ENCODE results near the gene COL21A1. TPM values are rescaled to one million over a fixed set of nuclear protein-coding genes. Genes with fewer than 3 reads are reported as not detected.
"Not testable (repeated sequence)": the region's sequence is repeated elsewhere in the genome, so short reads cannot be mapped to it uniquely, and the experiment has no call there.

The COL21A1 gene
- total RNA-seq, 4 donors from 2014 or later: 8.3 to 22.2 (median 9.0) TPM

GRCh38 chr6:56263596-56264315 lies 16.4 kb upstream of the COL21A1 start:
- WGBS: 72% methylated on average over 5 of the region's 5 CpGs
- Histone ChIP-seq H3K4me1 (peaks cover 0 to 9% (median 0%) of the 10 kb centered on the region in 4 donors), H3K36me3 (no peaks in the 10 kb centered on the region), H3K4me3 (no peak overlapping the region), H3K27ac (replicated peaks in 1 of 4) (no peak overlapping the region), H3K9me3 (peaks cover 0 to 9% (median 0%) of the 10 kb centered on the region in 4 donors), H3K27me3 (no peaks in the 10 kb centered on the region)
- intact Hi-C loops (cut with DNase I): no loop called here
- TF ChIP-seq POLR2A (IDR thresholded peaks at IDR 0.05; ENCODE audit: low read depth) (no peak), POLR2AphosphoS5 (IDR thresholded peaks at IDR 0.05) (no peak), EP300 (IDR thresholded peaks at IDR 0.05) (no peak), CTCF (IDR thresholded peaks at IDR 0.05) (no peak)
- DNase-seq (ENCODE audit: extremely low spot score): no peak

- H3K27ac ChIP-seq (replicated peaks in 1 of 4); H3K27me3 ChIP-seq; H3K9me3 ChIP-seq; H3K36me3 ChIP-seq; DNase-seq (ENCODE audit: extremely low spot score); intact Hi-C loops (cut with DNase I); H3K4me3 ChIP-seq; H3K4me1 ChIP-seq: not testable (repeated sequence)
These were observed 13.2 kb upstream of the COL21A1 start for GRCh38 chr6:56260593-56260992.

GRCh38 chr6:56259234-56260077 lies 12.1 kb upstream of the COL21A1 start:
- intact Hi-C loops (cut with DNase I): no loop called here
- WGBS: 76% methylated on average over 3 of the region's 3 CpGs
- Histone ChIP-seq H3K9me3 (no peaks in the 10 kb centered on the region), H3K4me3 (no peak overlapping the region), H3K27me3 (no peaks in the 10 kb centered on the region), H3K27ac (replicated peaks in 1 of 4) (no peak overlapping the region), H3K4me1 (no peaks in the 10 kb centered on the region), H3K36me3 (no peaks in the 10 kb centered on the region)
- no peak for TF ChIP-seq CTCF (IDR thresholded peaks at IDR 0.05)
- no peak for TF ChIP-seq POLR2A (IDR thresholded peaks at IDR 0.05; ENCODE audit: low read depth)
- no peak for TF ChIP-seq EP300 (IDR thresholded peaks at IDR 0.05)
- TF ChIP-seq POLR2AphosphoS5 (IDR thresholded peaks at IDR 0.05): no peak
- DNase-seq (ENCODE audit: extremely low spot score): no peak

- H3K27ac ChIP-seq (replicated peaks in 1 of 4): no peak overlapping the region
- TF ChIP-seq EP300 (IDR thresholded peaks at IDR 0.05) (no peak), POLR2AphosphoS5 (IDR thresholded peaks at IDR 0.05) (no peak), POLR2A (IDR thresholded peaks at IDR 0.05; ENCODE audit: low read depth) (no peak), CTCF (IDR thresholded peaks at IDR 0.05) (no peak)
- no peaks in the 10 kb centered on the region for H3K36me3 ChIP-seq
- 88% methylated on average over 1 of the region's 1 CpG for WGBS
- no peaks in the 10 kb centered on the region for H3K27me3 ChIP-seq
- no peak overlapping the region for H3K4me3 ChIP-seq
- H3K4me1 ChIP-seq: no peaks in the 10 kb centered on the region
- no peak for DNase-seq (ENCODE audit: extremely low spot score)
- H3K9me3 ChIP-seq: no peaks in the 10 kb centered on the region
- intact Hi-C loops (cut with DNase I): no loop called here
These were observed 8.0 kb upstream of the COL21A1 start for GRCh38 chr6:56255349-56255748.

GRCh38 chr6:56250266-56250665 lies 2.9 kb upstream of the COL21A1 start:
- Histone ChIP-seq H3K36me3 (no peaks in the 10 kb centered on the region), H3K4me3 (no peak overlapping the region), H3K4me1 (peaks cover 4 to 30% (median 23%) of the 10 kb centered on the region in 4 donors), H3K9me3 (no peaks in the 10 kb centered on the region), H3K27ac (replicated peaks in 1 of 4) (no peak overlapping the region), H3K27me3 (no peaks in the 10 kb centered on the region)
- WGBS: 82% methylated on average over 1 of the region's 2 CpGs
- intact Hi-C loops (cut with DNase I): no loop called here
- no peak for DNase-seq (ENCODE audit: extremely low spot score)
- TF ChIP-seq CTCF (IDR thresholded peaks at IDR 0.05) (no peak), POLR2A (IDR thresholded peaks at IDR 0.05; ENCODE audit: low read depth) (no peak), EP300 (IDR thresholded peaks at IDR 0.05) (no peak), POLR2AphosphoS5 (IDR thresholded peaks at IDR 0.05) (no peak)

Measured in esophagus muscularis mucosa (tissue), 4 donors.